OCI-LY7 (cell line): ENCODE data around the gene TNIK. TPM values are rescaled to one million over a fixed set of nuclear protein-coding genes. Genes with fewer than 3 reads are reported as not detected.

Experiments used
- BruUV-seq: library from RNA; stranded (reverse); fragments of 400-500 nt; replicated peaks from 2 replicates; lab custom pipeline; 2021; lab: Mats Ljungman, UMichigan
- CTCF ChIA-PET: fragments of 300-600 bp; sonication (Branson Sonifier 250); formaldehyde crosslinking; loops from one replicate; lab custom pipeline; 2022; ENCODE audit warnings: antibody characterized with exemption; ENCODE audit not compliant: unreplicated experiment; lab: Charles Lee
- POLR2A ChIA-PET: fragments of 300-600 bp; sonication (Branson Sonifier 250); formaldehyde crosslinking; loops from one replicate; lab custom pipeline; 2022; ENCODE audit warnings: antibody characterized with exemption; lab: Charles Lee
- DNase-seq: peaks from one replicate; pipeline ENCODE4 v3.0.0-alpha.2; 2015; ENCODE audit warnings: low spot score
- H2AFZ ChIP-seq: fragments of 200-600 bp; sonication (generic), shearing (Covaris generic); 2 replicates; pipeline ENCODE4 v1.6.1; 2014; ENCODE audit warnings: mild to moderate bottlenecking, antibody characterized with exemption, low read length, moderate library complexity
- H3K27ac ChIP-seq: fragments of 200-600 bp; sonication (generic); 2 replicates; pipeline ENCODE4 v1.5.1; 2014; ENCODE audit warnings: mixed run types, low read depth, mild to moderate bottlenecking, moderate library complexity, low read length, inconsistent platforms; ENCODE audit not compliant: poor library complexity, severe bottlenecking
- H3K36me3 ChIP-seq: fragments of 200-600 bp; sonication (generic); 2 replicates; pipeline ENCODE4 v1.6.1; 2014; ENCODE audit warnings: mild to moderate bottlenecking, antibody characterized with exemption, low read length, moderate library complexity, mixed read lengths; ENCODE audit not compliant: insufficient read depth
- H3K4me1 ChIP-seq: fragments of 200-600 bp; sonication (generic); 2 replicates; pipeline ENCODE4 v1.5.1; 2014; ENCODE audit warnings: mild to moderate bottlenecking, low read length; ENCODE audit not compliant: insufficient read depth, poor library complexity, severe bottlenecking
- H3K4me2 ChIP-seq: fragments of 200-600 bp; sonication (generic); 2 replicates; pipeline ENCODE4 v1.6.1; 2014; ENCODE audit warnings: mild to moderate bottlenecking, low read length
- H3K4me3 ChIP-seq: fragments of 200-600 bp; sonication (generic); 2 replicates; pipeline ENCODE4 v1.5.1; 2014; ENCODE audit warnings: mild to moderate bottlenecking, low read depth, low read length; ENCODE audit not compliant: poor library complexity, severe bottlenecking
- H3K79me2 ChIP-seq: fragments of 200-600 bp; sonication (generic); 2 replicates; pipeline ENCODE4 v1.6.1; 2016; ENCODE audit warnings: low read depth, mild to moderate bottlenecking, low read length, moderate library complexity, mixed read lengths; ENCODE audit not compliant: insufficient read depth
- H3K9me2 ChIP-seq: fragments of 200-600 bp; sonication (generic); 2 replicates; pipeline ENCODE4 v1.6.1; 2016; ENCODE audit warnings: mild to moderate bottlenecking, low read length, mixed read lengths; ENCODE audit not compliant: insufficient read depth
- H3K9me3 ChIP-seq: fragments of 200-600 bp; sonication (generic); 2 replicates; pipeline ENCODE4 v1.6.1; 2014; ENCODE audit warnings: mild to moderate bottlenecking, mixed run types, low read length, mixed read lengths
- H4K20me1 ChIP-seq: fragments of 200-600 bp; sonication (generic); 2 replicates; pipeline ENCODE4 v1.6.1; 2014; ENCODE audit warnings: mild to moderate bottlenecking, antibody characterized with exemption, low read length, moderate library complexity, mixed read lengths; ENCODE audit not compliant: insufficient read depth
- CTCF ChIP-seq: fragments of 200-600 bp; sonication (generic); conservative IDR thresholded peaks from 2 replicates; pipeline ENCODE4 v1.5.1; 2014; ENCODE audit warnings: mild to moderate bottlenecking, antibody characterized with exemption, low read length, moderate library complexity, mixed read lengths
- EZH2phosphoT487 ChIP-seq: fragments of 200-600 bp; sonication (generic); IDR thresholded peaks from 2 replicates; pipeline ENCODE4 v1.6.1; 2018; ENCODE audit warnings: low read depth, borderline replicate concordance, mild to moderate bottlenecking, mixed run types, antibody characterized with exemption, low read length, moderate library complexity, mixed read lengths
- intact Hi-C: fragments of 100-400 bp; cut with micrococcal nuclease; formaldehyde crosslinking; loops from one replicate; pipeline ENCODE4 v1.10.0; 2022; ENCODE audit not compliant: unreplicated experiment
- total RNA-seq, 2 experiments: library from RNA; depleted of rRNA in 1 of 2; stranded (reverse); fragments of >200 nt in 1 of 2; shearing (Covaris generic) in 1 of 2; gene quantifications; 2 replicates each; pipeline ENCODE4 v1.2.3, GENCODE V29; 2014 to 2022

Gene TNIK
- total RNA-seq, 2 experiments from 2014 or later: not detected

- intact Hi-C loops: no loop called here
- Histone ChIP-seq H4K20me1 (no peaks in the 10 kb centered on the region), H3K36me3 (no peaks in the 10 kb centered on the region), H3K27ac (no peak overlapping the region), H3K4me1 (no peaks in the 10 kb centered on the region), H3K4me2 (no peak overlapping the region), H2AFZ (no peak overlapping the region), H3K9me2 (no peaks in the 10 kb centered on the region), H3K79me2 (no peaks in the 10 kb centered on the region), H3K9me3 (no peaks in the 10 kb centered on the region; the same call in 1 of the 2 replicates), H3K4me3 (no peak overlapping the region)
- BruUV-seq: no TSS peak
- TF ChIP-seq CTCF (no peak), EZH2phosphoT487 (no peak)
- no peak for DNase-seq
- POLR2A ChIA-PET: interaction anchor here (0.5 kb wide), 1 partner anchor 450 kb away, joined by 3 read pairs; no protein-coding TSS in a partner anchor
- CTCF ChIA-PET: no interaction called here
These were observed 48.0 kb upstream of the TNIK start for GRCh38 chr3:171508206-171508605.

- BruUV-seq: no TSS peak
- Histone ChIP-seq H3K9me3 (no peaks in the 10 kb centered on the region; the same call in 1 of the 2 replicates), H4K20me1 (no peaks in the 10 kb centered on the region), H2AFZ (no peak overlapping the region), H3K27ac (no peak overlapping the region), H3K4me1 (no peaks in the 10 kb centered on the region), H3K36me3 (no peaks in the 10 kb centered on the region), H3K4me2 (no peak overlapping the region), H3K9me2 (no peaks in the 10 kb centered on the region), H3K4me3 (no peak overlapping the region), H3K79me2 (no peaks in the 10 kb centered on the region)
- intact Hi-C loops: no loop called here
- no peak for DNase-seq
- TF ChIP-seq EZH2phosphoT487 (no peak), CTCF (no peak)
- ChIA-PET CTCF (no interaction called here), POLR2A (no interaction called here)
These were observed 46.6 kb upstream of the TNIK start for GRCh38 chr3:171506743-171507319.

GRCh38 chr3:171505822-171506333, 45.7 kb upstream of the TNIK start:
- TF ChIP-seq CTCF: no peak
- no peak for TF ChIP-seq EZH2phosphoT487
- Histone ChIP-seq H3K79me2 (no peaks in the 10 kb centered on the region), H3K4me1 (no peaks in the 10 kb centered on the region), H3K4me2 (no peak overlapping the region), H3K4me3 (no peak overlapping the region), H3K9me2 (no peaks in the 10 kb centered on the region), H3K36me3 (no peaks in the 10 kb centered on the region), H4K20me1 (no peaks in the 10 kb centered on the region), H3K27ac (no peak overlapping the region), H2AFZ (no peak overlapping the region), H3K9me3 (no peaks in the 10 kb centered on the region; the same call in 1 of the 2 replicates)
- DNase-seq: no peak
- POLR2A ChIA-PET: no interaction called here
- intact Hi-C loops: no loop called here
- no TSS peak for BruUV-seq
- CTCF ChIA-PET: no interaction called here
